T-helper 1 cell treated with Interleukin-12 subunit alpha and Interleukin-12 subunit beta and Interleukin-4 antibody, amounts not matched to agents 30 μg/mL and 1 μg/mL, for 36 hours (primary cell): Measurements from ENCODE around the gene CCDC43.
"Not testable (repeated sequence)": the region's sequence is repeated elsewhere in the genome, so short reads cannot be mapped to it uniquely, and the experiment has no call there.

Experiments used
- H3K27ac Mint-ChIP-seq: one replicate; pipeline ENCODE4 v1.8.0; 2021; ENCODE audit warnings: mild to moderate bottlenecking, mixed read lengths
- H3K27me3 Mint-ChIP-seq: one replicate; pipeline ENCODE4 v1.8.0; 2021; ENCODE audit warnings: low read depth, mixed read lengths
- H3K36me3 Mint-ChIP-seq: one replicate; pipeline ENCODE4 v1.8.0; 2021; ENCODE audit warnings: low read depth, mixed read lengths
- H3K4me1 Mint-ChIP-seq: one replicate; pipeline ENCODE4 v1.8.0; 2021; ENCODE audit warnings: low read depth, mixed read lengths
- H3K4me3 Mint-ChIP-seq: one replicate; pipeline ENCODE4 v1.8.0; 2021; ENCODE audit warnings: mild to moderate bottlenecking, moderate library complexity, mixed read lengths
- H3K9me3 Mint-ChIP-seq: one replicate; pipeline ENCODE4 v1.8.0; 2021; ENCODE audit warnings: mixed read lengths

The CCDC43 gene

DNA sequence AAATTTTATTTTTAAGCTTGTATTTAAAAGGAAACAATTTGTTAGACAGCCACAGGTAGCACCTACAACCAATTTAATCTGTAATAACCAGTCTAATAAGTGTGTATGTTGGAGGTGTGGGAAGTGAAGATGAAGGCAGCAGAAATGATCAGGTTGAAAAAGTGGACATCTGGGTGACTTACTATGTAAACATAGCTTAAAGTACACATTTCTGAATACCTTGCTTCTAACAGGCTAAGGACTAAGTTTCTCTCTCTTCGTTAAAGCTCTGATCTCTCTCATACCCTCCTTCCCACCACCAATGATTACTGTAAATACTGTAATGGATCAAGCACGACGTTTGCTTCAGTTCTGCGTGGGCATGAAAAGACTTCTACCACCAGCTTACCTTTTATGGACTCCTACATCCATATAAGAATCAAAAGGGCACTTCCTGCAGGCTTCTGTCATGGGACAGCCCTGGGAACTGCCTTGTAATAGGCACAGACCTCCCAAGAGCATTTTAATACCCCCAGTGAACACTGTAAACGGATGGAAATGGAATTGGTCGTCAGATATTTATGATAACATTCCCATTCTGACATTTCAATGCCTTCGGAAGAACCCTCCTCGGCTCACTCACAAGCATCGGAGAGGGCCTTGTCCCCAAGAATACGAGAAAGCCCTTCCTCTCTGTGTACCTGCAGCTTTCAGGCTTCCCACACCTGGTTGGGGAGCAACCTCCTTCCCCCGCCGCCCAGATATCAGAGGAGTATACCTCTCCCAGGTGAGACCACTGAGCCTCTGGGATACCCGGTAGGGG lies 700 bp downstream of the CCDC43 start:
- Mint-ChIP-seq H3K36me3 (peaks cover 13% of the 10 kb centered on the region), H3K9me3 (no peaks in the 10 kb centered on the region), H3K27ac (peak overlapping the region; percentile 93), H3K27me3 (no peaks in the 10 kb centered on the region), H3K4me1 (peaks cover 24% of the 10 kb centered on the region), H3K4me3 (peak overlapping the region; percentile 99)

DNA sequence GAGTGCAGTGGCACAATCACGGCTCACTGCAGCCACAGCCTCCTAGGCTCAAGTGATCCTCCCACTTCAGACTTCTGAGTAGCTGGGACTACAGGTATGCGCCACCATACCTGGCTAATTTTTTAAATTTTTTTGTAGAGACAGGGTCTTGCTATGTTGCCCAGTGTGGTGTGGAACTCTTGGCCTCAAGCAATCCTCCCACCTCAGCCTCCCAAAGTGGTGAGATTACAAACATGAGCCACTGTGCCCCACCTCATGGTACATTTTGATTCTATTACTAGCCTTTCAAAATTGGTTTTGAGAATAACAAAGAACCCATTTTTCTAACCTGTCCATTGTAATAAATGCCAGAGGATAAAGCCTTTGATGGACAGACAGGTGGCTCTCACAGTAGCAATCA lies 1.4 kb downstream of the CCDC43 start:
- Mint-ChIP-seq H3K4me1 (peaks cover 26% of the 10 kb centered on the region), H3K4me3 (peak overlapping the region; percentile 99), H3K36me3 (peaks cover 18% of the 10 kb centered on the region), H3K9me3 (no peaks in the 10 kb centered on the region), H3K27me3 (no peaks in the 10 kb centered on the region), H3K27ac (no peak overlapping the region)

DNA sequence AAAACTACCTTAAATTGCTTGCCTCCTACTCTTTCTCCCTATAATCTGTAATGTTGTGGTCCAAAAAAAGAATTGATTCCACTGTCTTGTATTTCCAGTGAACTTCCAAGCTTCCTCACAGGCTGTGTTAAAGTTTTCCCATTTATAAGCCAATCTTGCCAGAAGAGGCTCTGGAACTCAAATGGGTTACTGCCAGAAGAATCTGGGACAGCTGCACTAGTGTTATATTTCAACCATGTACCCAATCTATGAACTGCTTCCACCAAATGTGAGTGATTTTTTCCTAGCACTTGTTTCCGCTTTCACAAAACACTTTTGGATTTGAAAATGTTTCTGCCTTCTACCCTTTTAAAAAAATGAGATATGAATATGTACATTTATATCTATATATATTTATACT lies 1.8 kb downstream of the CCDC43 start:
- no peaks in the 10 kb centered on the region for H3K27me3 Mint-ChIP-seq
- H3K9me3 Mint-ChIP-seq: no peaks in the 10 kb centered on the region
- H3K36me3 Mint-ChIP-seq: peaks cover 21% of the 10 kb centered on the region
- H3K27ac Mint-ChIP-seq: no peak overlapping the region
- no peak overlapping the region for H3K4me3 Mint-ChIP-seq
- H3K4me1 Mint-ChIP-seq: peaks cover 26% of the 10 kb centered on the region

GRCh38 chr17:44683303-44683702 lies 6.3 kb downstream of the CCDC43 start:
- H3K27ac Mint-ChIP-seq, H3K27me3 Mint-ChIP-seq, H3K4me1 Mint-ChIP-seq, H3K4me3 Mint-ChIP-seq, H3K9me3 Mint-ChIP-seq: not testable (repeated sequence)
- peaks cover 34% of the 10 kb centered on the region for H3K36me3 Mint-ChIP-seq

GRCh38 chr17:44677136-44677535 lies 12.4 kb downstream of the CCDC43 start:
- H3K9me3 Mint-ChIP-seq: no peaks in the 10 kb centered on the region
- H3K27me3 Mint-ChIP-seq: no peaks in the 10 kb centered on the region
- H3K4me3 Mint-ChIP-seq: no peak overlapping the region
- no peak overlapping the region for H3K27ac Mint-ChIP-seq
- peaks cover 23% of the 10 kb centered on the region for H3K36me3 Mint-ChIP-seq
- no peaks in the 10 kb centered on the region for H3K4me1 Mint-ChIP-seq

DNA sequence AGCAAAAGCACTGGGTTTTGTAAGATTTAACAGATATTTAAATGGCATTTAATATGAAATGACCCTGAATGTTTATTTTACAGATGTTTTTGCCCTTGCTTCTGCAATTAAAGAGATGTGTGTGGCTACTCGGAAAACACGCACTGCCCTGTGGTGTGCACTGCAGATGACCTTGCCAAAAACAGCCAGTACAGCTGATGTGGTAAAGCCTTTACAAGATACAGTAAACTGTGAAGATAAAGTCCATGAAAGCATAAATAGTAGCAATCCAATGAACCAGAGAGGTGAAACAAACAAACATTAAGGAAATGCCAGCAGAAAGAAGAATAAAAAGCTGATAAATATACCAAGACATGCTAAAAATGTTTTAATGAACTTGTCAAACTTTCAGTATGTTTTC lies 15.7 kb downstream of the CCDC43 start:
- H3K4me3 Mint-ChIP-seq: no peak overlapping the region
- peaks cover 12% of the 10 kb centered on the region for H3K36me3 Mint-ChIP-seq
- no peak overlapping the region for H3K27ac Mint-ChIP-seq
- no peaks in the 10 kb centered on the region for H3K9me3 Mint-ChIP-seq
- no peaks in the 10 kb centered on the region for H3K4me1 Mint-ChIP-seq
- no peaks in the 10 kb centered on the region for H3K27me3 Mint-ChIP-seq

GRCh38 chr17:44672479-44673093 lies 17.0 kb downstream of the CCDC43 start:
- Mint-ChIP-seq H3K27me3 (peaks cover 1% of the 10 kb centered on the region), H3K4me1 (no peaks in the 10 kb centered on the region), H3K4me3 (no peak overlapping the region), H3K27ac (no peak overlapping the region), H3K9me3 (no peaks in the 10 kb centered on the region), H3K36me3 (no peaks in the 10 kb centered on the region)

DNA sequence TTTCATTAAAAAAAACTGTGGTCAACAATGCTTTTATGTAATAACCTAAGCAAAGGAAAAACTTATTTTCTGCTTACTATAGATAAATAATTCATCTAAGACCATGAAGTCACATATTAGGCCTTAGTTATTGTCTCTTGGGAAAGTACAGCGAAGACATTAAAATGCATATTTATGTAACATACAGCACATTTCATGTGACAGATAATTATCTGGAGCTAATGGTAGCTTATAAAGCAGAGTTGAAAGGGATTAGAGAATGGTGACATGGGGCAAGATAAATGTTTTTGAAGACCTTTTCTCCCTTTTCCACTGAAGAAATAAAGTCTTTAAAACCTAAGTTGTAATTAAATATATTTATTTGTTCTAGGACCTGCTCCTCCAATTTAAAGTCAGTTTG lies 23.6 kb downstream of the CCDC43 start:
- Mint-ChIP-seq H3K27me3 (peaks cover 21% of the 10 kb centered on the region), H3K4me3 (no peak overlapping the region), H3K27ac (no peak overlapping the region), H3K9me3 (no peaks in the 10 kb centered on the region), H3K36me3 (no peaks in the 10 kb centered on the region), H3K4me1 (no peaks in the 10 kb centered on the region)

DNA sequence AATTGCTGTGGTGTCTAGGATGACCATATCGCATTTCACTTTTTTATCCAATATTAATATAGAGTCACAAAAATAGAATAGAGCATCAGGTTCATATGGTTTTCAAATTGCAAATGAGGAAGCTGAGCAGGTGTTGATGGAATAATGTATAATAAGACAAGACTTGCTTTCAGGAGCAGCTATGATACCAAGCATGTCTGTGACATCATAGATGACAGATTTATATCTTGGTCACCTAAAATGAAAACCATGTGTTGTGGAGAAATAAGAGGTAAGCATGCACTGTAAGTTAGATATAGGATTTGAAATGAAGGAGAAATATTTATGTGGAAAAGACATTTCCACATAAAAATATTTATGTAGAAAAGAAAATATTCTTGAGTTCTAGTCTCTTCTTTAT lies 24.7 kb downstream of the CCDC43 start:
- no peaks in the 10 kb centered on the region for H3K9me3 Mint-ChIP-seq
- H3K4me1 Mint-ChIP-seq: no peaks in the 10 kb centered on the region
- H3K4me3 Mint-ChIP-seq: no peak overlapping the region
- no peaks in the 10 kb centered on the region for H3K36me3 Mint-ChIP-seq
- H3K27me3 Mint-ChIP-seq: peaks cover 21% of the 10 kb centered on the region
- H3K27ac Mint-ChIP-seq: no peak overlapping the region

- Mint-ChIP-seq H3K27me3 (peaks cover 25% of the 10 kb centered on the region), H3K36me3 (no peaks in the 10 kb centered on the region), H3K4me3 (no peak overlapping the region), H3K4me1 (no peaks in the 10 kb centered on the region), H3K27ac (no peak overlapping the region), H3K9me3 (no peaks in the 10 kb centered on the region)
Measured at GRCh38 chr17:44663095-44663494, 26.5 kb downstream of the CCDC43 start.

DNA sequence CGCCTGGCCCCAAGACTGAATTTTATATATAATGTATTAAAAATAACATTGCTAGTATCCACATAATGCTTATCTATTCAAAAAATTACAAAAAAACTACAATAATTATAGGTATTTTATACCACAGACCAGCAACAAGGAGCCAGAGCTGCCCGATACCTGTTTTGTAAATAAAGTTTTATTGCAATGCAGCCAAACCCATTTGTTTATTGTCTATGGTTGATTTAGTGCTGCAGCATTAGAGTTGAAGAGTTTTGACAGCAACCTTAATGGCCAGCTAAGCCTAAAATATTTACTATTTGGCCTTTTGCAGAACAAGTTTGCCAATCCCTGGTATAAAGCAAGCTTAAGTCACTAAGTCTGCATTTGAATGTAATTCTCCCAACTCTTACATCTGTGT lies 27.7 kb downstream of the CCDC43 start:
- H3K27ac Mint-ChIP-seq: no peak overlapping the region
- peaks cover 2% of the 10 kb centered on the region for H3K36me3 Mint-ChIP-seq
- peaks cover 28% of the 10 kb centered on the region for H3K27me3 Mint-ChIP-seq
- no peak overlapping the region for H3K4me3 Mint-ChIP-seq
- peaks cover 3% of the 10 kb centered on the region for H3K4me1 Mint-ChIP-seq
- no peaks in the 10 kb centered on the region for H3K9me3 Mint-ChIP-seq

DNA sequence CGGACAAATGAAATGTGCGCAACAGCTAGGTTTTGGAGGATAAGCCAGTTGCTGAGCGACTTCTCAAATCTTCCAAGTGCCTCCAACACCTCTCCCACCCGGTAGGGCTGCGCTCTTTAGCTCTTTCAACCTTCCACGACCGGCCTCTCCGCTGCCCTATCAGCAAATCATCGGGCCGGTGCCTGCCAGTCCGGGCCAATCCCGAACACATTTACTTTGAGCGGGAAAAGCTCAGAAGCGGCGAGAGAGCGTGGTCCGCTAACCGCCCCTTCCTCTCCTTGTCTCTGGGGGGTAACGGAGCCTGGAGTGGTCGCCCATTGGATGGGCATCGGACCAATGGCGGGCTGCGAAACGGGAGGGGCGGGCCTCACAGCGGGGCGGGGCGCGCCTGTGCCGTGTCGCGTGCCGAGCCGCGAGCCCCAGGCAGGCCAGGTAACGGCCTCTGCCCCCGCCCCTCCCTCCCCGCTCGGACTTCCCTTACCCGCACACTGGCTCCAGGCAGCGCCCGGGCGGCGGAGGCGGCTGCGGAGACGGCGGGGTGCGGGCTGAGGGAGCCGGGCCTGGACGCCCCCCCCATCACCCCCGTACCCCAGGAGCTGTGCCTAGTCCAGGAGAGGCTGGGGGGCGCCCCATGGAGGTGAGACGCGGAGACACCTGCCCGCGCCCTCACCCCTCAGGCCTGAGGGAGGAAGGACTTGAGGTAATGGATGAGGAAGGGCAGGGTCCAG lies 33.4 kb downstream of the CCDC43 start, which contains the start of gene MEIOC:
TSS of gene MEIOC (plus strand) at position 486 of the 728 bp plus-strand sequence. CDS start at position 632, 146 bp downstream.
- Mint-ChIP-seq H3K4me3 (peak within 1 kb of the TSS; percentile 70), H3K4me1 (peaks cover 4% of the 10 kb centered on the region), H3K36me3 (peaks cover 2% of the 10 kb centered on the region), H3K27ac (no peak within 1 kb of the TSS), H3K27me3 (peaks cover 46% of the 10 kb centered on the region), H3K9me3 (no peaks in the 10 kb centered on the region)

- Mint-ChIP-seq H3K27ac (no peak overlapping the region), H3K4me3 (no peak overlapping the region), H3K9me3 (no peaks in the 10 kb centered on the region), H3K36me3 (peaks cover 2% of the 10 kb centered on the region), H3K27me3 (peaks cover 56% of the 10 kb centered on the region), H3K4me1 (peaks cover 4% of the 10 kb centered on the region)
Measured at GRCh38 chr17:44653954-44654353, 35.6 kb downstream of the CCDC43 start.

GRCh38 chr17:44653384-44653783 lies 36.2 kb downstream of the CCDC43 start:
- H3K4me3 Mint-ChIP-seq: no peak overlapping the region
- H3K27ac Mint-ChIP-seq: no peak overlapping the region
- peaks cover 4% of the 10 kb centered on the region for H3K4me1 Mint-ChIP-seq
- H3K36me3 Mint-ChIP-seq: peaks cover 2% of the 10 kb centered on the region
- H3K9me3 Mint-ChIP-seq: no peaks in the 10 kb centered on the region
- H3K27me3 Mint-ChIP-seq: peaks cover 62% of the 10 kb centered on the region

GRCh38 chr17:44652727-44653126 lies 36.8 kb downstream of the CCDC43 start:
- H3K27me3 Mint-ChIP-seq: peaks cover 61% of the 10 kb centered on the region
- H3K9me3 Mint-ChIP-seq: no peaks in the 10 kb centered on the region
- H3K4me3 Mint-ChIP-seq: no peak overlapping the region
- peaks cover 2% of the 10 kb centered on the region for H3K36me3 Mint-ChIP-seq
- H3K27ac Mint-ChIP-seq: no peak overlapping the region
- H3K4me1 Mint-ChIP-seq: peaks cover 4% of the 10 kb centered on the region
